ENCODE results near the gene MAGI1. TPM values are rescaled to one million over a fixed set of nuclear protein-coding genes. Genes with fewer than 3 reads are reported as not detected.

Gene MAGI1
- total RNA-seq, 2 donors from 2014 or later: 23.4 to 41.4 TPM

- TF ChIP-seq, protein P1, sequence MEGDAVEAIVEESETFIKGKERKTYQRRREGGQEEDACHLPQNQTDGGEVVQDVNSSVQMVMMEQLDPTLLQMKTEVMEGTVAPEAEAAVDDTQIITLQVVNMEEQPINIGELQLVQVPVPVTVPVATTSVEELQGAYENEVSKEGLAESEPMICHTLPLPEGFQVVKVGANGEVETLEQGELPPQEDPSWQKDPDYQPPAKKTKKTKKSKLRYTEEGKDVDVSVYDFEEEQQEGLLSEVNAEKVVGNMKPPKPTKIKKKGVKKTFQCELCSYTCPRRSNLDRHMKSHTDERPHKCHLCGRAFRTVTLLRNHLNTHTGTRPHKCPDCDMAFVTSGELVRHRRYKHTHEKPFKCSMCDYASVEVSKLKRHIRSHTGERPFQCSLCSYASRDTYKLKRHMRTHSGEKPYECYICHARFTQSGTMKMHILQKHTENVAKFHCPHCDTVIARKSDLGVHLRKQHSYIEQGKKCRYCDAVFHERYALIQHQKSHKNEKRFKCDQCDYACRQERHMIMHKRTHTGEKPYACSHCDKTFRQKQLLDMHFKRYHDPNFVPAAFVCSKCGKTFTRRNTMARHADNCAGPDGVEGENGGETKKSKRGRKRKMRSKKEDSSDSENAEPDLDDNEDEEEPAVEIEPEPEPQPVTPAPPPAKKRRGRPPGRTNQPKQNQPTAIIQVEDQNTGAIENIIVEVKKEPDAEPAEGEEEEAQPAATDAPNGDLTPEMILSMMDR (IDR thresholded peaks at IDR 0.05): no peak
- H3K9ac ChIP-seq (ENCODE audit: low read depth in 2 of 2, low read length in 2 of 2): peak overlapping the region; percentile 6 to 44
Measured at GRCh38 chr3:65953881-65954733, 84.6 kb downstream of the MAGI1 start.

GRCh38 chr3:65953301-65953812, 85.4 kb downstream of the MAGI1 start:
- Histone ChIP-seq H3K4me3 (no peak overlapping the region), H3K27me3 (no peaks in the 10 kb centered on the region), H3K9ac (ENCODE audit: low read depth in 2 of 2, low read length in 2 of 2) (peak overlapping the region in 1 of 2 donors; percentile 44), H3K27ac (peak overlapping the region; percentile 85), H3K9me3 (no peaks in the 10 kb centered on the region), H3K4me1 (peaks cover 20% of the 10 kb centered on the region), H3K36me3 (no peaks in the 10 kb centered on the region)
- DNase-seq: peak; percentile 88
- TF ChIP-seq, protein P1 (IDR thresholded peaks at IDR 0.05): no peak
- intact Hi-C loops (cut with DNase I): no loop called here

More at GRCh38 chr3:65953881-65954733, 84.6 kb downstream of the MAGI1 start:
- Histone ChIP-seq H3K36me3 (no peaks in the 10 kb centered on the region), H3K4me3 (no peak overlapping the region), H3K27me3 (no peaks in the 10 kb centered on the region), H3K27ac (peak overlapping the region; percentile 85), H3K4me1 (peaks cover 15% of the 10 kb centered on the region), H3K9me3 (no peaks in the 10 kb centered on the region)
- intact Hi-C loops (cut with DNase I): no loop called here
- DNase-seq: peak; percentile 87

GRCh38 chr3:65952842-65953241, 85.9 kb downstream of the MAGI1 start:
- Histone ChIP-seq H3K4me3 (no peak overlapping the region), H3K9me3 (no peaks in the 10 kb centered on the region), H3K27me3 (no peaks in the 10 kb centered on the region), H3K4me1 (peaks cover 20% of the 10 kb centered on the region), H3K36me3 (no peaks in the 10 kb centered on the region), H3K9ac (ENCODE audit: low read depth in 2 of 2, low read length in 2 of 2) (peak overlapping the region in 1 of 2 donors; percentile 44), H3K27ac (peak overlapping the region; percentile 85)
- no peak for DNase-seq
- intact Hi-C loops (cut with DNase I): no loop called here
- TF ChIP-seq, protein P1 (IDR thresholded peaks at IDR 0.05): no peak

DNA sequence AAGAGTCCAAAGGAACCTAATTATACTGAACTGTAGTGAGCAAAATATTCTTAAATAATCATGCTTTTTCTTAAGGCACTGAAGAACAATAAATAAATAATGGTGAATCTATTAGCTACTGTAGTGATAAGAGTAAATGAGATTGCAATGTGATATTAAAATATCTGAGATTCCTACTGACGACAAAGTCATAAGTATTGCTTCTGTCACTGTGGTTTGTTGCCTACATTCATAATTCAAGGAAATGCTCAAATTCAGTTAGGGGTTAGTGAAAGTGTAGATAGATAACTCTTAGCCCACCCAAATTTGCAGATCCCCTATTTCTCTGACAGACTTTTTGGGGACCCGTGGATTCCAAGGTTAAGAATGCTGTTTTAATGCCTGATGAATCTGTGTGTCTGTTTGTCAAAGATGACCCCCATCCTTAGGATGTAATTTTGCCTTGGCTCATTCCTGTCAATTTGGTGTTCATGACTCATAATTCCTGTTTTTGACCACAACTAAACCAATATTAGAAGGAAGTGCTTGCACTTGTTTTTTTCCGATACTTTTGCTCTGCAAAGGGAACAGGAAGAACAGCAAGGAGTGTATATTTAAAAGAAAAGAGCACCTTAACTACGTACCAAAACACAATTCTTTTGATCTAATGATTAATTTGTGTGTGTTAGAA, 86.7 kb downstream of the MAGI1 start:
- H3K4me3 ChIP-seq: no peak overlapping the region
- no peaks in the 10 kb centered on the region for H3K36me3 ChIP-seq
- H3K9me3 ChIP-seq: no peaks in the 10 kb centered on the region
- H3K4me1 ChIP-seq: peaks cover 20% of the 10 kb centered on the region
- H3K9ac ChIP-seq (ENCODE audit: low read depth in 2 of 2, low read length in 2 of 2): no peak overlapping the region
- no peaks in the 10 kb centered on the region for H3K27me3 ChIP-seq
- TF ChIP-seq, protein P1 (IDR thresholded peaks at IDR 0.05): no peak
- intact Hi-C loops (cut with DNase I): no loop called here
- peak overlapping the region; percentile 85 for H3K27ac ChIP-seq
- DNase-seq: no peak

Data from colonic mucosa (tissue), 4 donors.